GM23338 (cell line): ENCODE measurements around the gene IL1RL2. TPM values are rescaled to one million over a fixed set of nuclear protein-coding genes. Genes with fewer than 3 reads are reported as not detected.

Experiments
- ATAC-seq: fragments of 200-7000 bp; cut with Tn5 transposase; 3 replicates; pipeline ENCODE4 v1.9.1; 2020
- DNase-seq: peaks from one replicate; pipeline ENCODE4 v3.0.0-alpha.2; 2015; ENCODE audit warnings: low spot score
- H2AFZ ChIP-seq: fragments of 200-600 bp; sonication (generic); 2 replicates; pipeline ENCODE4 v1.8.0; 2016; ENCODE audit warnings: antibody characterized with exemption, mild to moderate bottlenecking, moderate library complexity
- H3F3A ChIP-seq: fragments of 200-600 bp; sonication (generic); replicated peaks from 2 replicates; pipeline ENCODE4 v1.8.0; 2017; ENCODE audit warnings: antibody characterized with exemption, mixed run types, low read depth
- H3K27ac ChIP-seq: fragments of 200-600 bp; sonication (generic); 2 replicates; pipeline ENCODE4 v1.6.1; 2016; ENCODE audit warnings: low read depth
- H3K27me3 ChIP-seq: fragments of 200-600 bp; sonication (generic); 2 replicates; pipeline ENCODE4 v1.8.0; 2016; ENCODE audit warnings: mild to moderate bottlenecking, mixed run types, moderate library complexity; ENCODE audit not compliant: insufficient read depth
- H3K36me3 ChIP-seq: fragments of 200-600 bp; sonication (generic); 2 replicates; pipeline ENCODE4 v1.8.0; 2016; ENCODE audit warnings: mild to moderate bottlenecking; ENCODE audit not compliant: insufficient read depth
- H3K4me1 ChIP-seq: fragments of 200-600 bp; sonication (generic); 2 replicates; pipeline ENCODE4 v1.8.0; 2016; ENCODE audit warnings: mild to moderate bottlenecking, moderate library complexity; ENCODE audit not compliant: insufficient read depth
- H3K4me2 ChIP-seq: fragments of 200-600 bp; sonication (generic); 2 replicates; pipeline ENCODE4 v1.7.1; 2017; ENCODE audit warnings: mixed run types
- H3K4me3 ChIP-seq: fragments of 200-600 bp; sonication (generic); 2 replicates; pipeline ENCODE4 v1.6.1; 2016; ENCODE audit warnings: mixed run types
- H3K79me2 ChIP-seq: fragments of 200-600 bp; sonication (generic); replicated peaks from 2 replicates; pipeline ENCODE4 v1.8.0; 2017; ENCODE audit warnings: mild to moderate bottlenecking; ENCODE audit not compliant: insufficient read depth
- H3K9me2 ChIP-seq: fragments of 200-600 bp; sonication (generic); 2 replicates; pipeline ENCODE4 v1.8.0; 2017; ENCODE audit not compliant: insufficient read depth
- H4K20me1 ChIP-seq: fragments of 200-600 bp; sonication (generic); replicated peaks from 2 replicates; pipeline ENCODE4 v1.8.0; 2017; ENCODE audit warnings: mild to moderate bottlenecking; ENCODE audit not compliant: insufficient read depth
- H3K27ac Mint-ChIP-seq: 2 replicates; pipeline ENCODE4 v1.8.0; 2020; ENCODE audit warnings: inconsistent platforms, mild to moderate bottlenecking, moderate library complexity, mixed read lengths
- H3K27me3 Mint-ChIP-seq: 3 replicates; pipeline ENCODE4 v1.8.0; 2022; ENCODE audit warnings: low read depth, mild to moderate bottlenecking, moderate library complexity, mixed read lengths, inconsistent platforms; ENCODE audit not compliant: insufficient read depth, poor library complexity
- H3K36me3 Mint-ChIP-seq: 3 replicates; pipeline ENCODE4 v1.8.0; 2021; ENCODE audit warnings: low read depth, mild to moderate bottlenecking, inconsistent platforms, moderate library complexity, mixed read lengths
- H3K4me1 Mint-ChIP-seq: 3 replicates; pipeline ENCODE4 v1.8.0; 2020; ENCODE audit warnings: mild to moderate bottlenecking, inconsistent platforms, mixed read lengths
- H3K4me3 Mint-ChIP-seq: 3 replicates; pipeline ENCODE4 v1.8.0; 2021; ENCODE audit warnings: moderate library complexity, mild to moderate bottlenecking, inconsistent platforms, mixed read lengths
- H3K9me3 Mint-ChIP-seq: 3 replicates; pipeline ENCODE4 v1.8.0; 2020; ENCODE audit warnings: moderate library complexity, mild to moderate bottlenecking, inconsistent platforms, mixed read lengths
- CREB1 ChIP-seq: fragments of 250-450 bp; sonication (Bioruptor Pico); IDR thresholded peaks from 2 replicates; pipeline ENCODE4 v1.5.0; 2020; ENCODE audit warnings: low read depth, mild to moderate bottlenecking, moderate library complexity
- CTCF ChIP-seq, 2 experiments: fragments of 200-600 bp in 1 of 2; sonication (generic) in 1 of 2; conservative IDR thresholded peaks; 2 replicates each; pipeline versions ENCODE4 v1.5.1 to v1.6.1; 2016 to 2017; ENCODE audit warnings: antibody characterized with exemption in 2 of 2, low read depth in 2 of 2, mild to moderate bottlenecking in 2 of 2, moderate library complexity in 1 of 2
- ETS1 ChIP-seq: IDR thresholded peaks from 2 replicates; pipeline ENCODE4 v1.6.1; 2016; ENCODE audit warnings: antibody characterized with exemption
- EZH2 ChIP-seq: fragments of 200-600 bp; sonication (generic); IDR thresholded peaks from one replicate; pipeline ENCODE4 v1.8.0; 2017; ENCODE audit warnings: antibody characterized with exemption, mild to moderate bottlenecking, low read depth; ENCODE audit not compliant: unreplicated experiment
- EZH2phosphoT487 ChIP-seq: fragments of 200-600 bp; sonication (generic); IDR thresholded peaks from one replicate; pipeline ENCODE4 v1.8.1; 2018; ENCODE audit warnings: antibody characterized with exemption; ENCODE audit not compliant: unreplicated experiment
- JUNB ChIP-seq: IDR thresholded peaks from one replicate; pipeline ENCODE4 v1.6.1; 2016; ENCODE audit warnings: antibody characterized with exemption; ENCODE audit not compliant: unreplicated experiment
- NANOG ChIP-seq: IDR thresholded peaks from 2 replicates; pipeline ENCODE4 v1.6.1; 2016; ENCODE audit warnings: antibody characterized with exemption, borderline replicate concordance
- POLR2AphosphoS5 ChIP-seq: IDR thresholded peaks from 2 replicates; pipeline ENCODE4 v1.6.1; 2016; ENCODE audit warnings: antibody characterized with exemption, low read depth
- REST ChIP-seq: IDR thresholded peaks from one replicate; pipeline ENCODE4 v1.6.1; 2018; ENCODE audit warnings: antibody characterized with exemption; ENCODE audit not compliant: unreplicated experiment
- STAT1 ChIP-seq: IDR thresholded peaks from one replicate; pipeline ENCODE4 v1.6.1; 2016; ENCODE audit warnings: antibody characterized with exemption; ENCODE audit not compliant: unreplicated experiment
- ZNF114 ChIP-seq: fragments of 250-450 bp; sonication (Bioruptor Pico); IDR thresholded peaks from 2 replicates; pipeline ENCODE4 v1.5.0; 2020; ENCODE audit warnings: mild to moderate bottlenecking, moderate library complexity
- ZNF331 ChIP-seq: fragments of 250-450 bp; sonication (Bioruptor Pico); IDR thresholded peaks from 2 replicates; pipeline ENCODE4 v1.5.0; 2020; ENCODE audit warnings: low read depth, mild to moderate bottlenecking, moderate library complexity
- ZNF462 ChIP-seq: fragments of 250-450 bp; sonication (Bioruptor Pico); IDR thresholded peaks from 2 replicates; pipeline ENCODE4 v1.5.0; 2020; ENCODE audit warnings: mild to moderate bottlenecking, moderate library complexity
- polyA plus RNA-seq: library from polyadenylated mRNA; unstranded; fragments of >200 nt; fragmentation: Nextera tagmentation; extraction: Ambion mirVana; gene quantifications from 2 replicates; pipeline ENCODE4 v1.2.1, GENCODE V29; 2016
- total RNA-seq: library from RNA; depleted of rRNA; stranded (reverse); fragments of >200 nt; shearing (Covaris generic); gene quantifications from 2 replicates; pipeline ENCODE4 v1.2.3, GENCODE V29; 2014

The IL1RL2 gene
- total and polyA plus RNA-seq, 2 experiments from 2014 or later = not detected

GRCh38 chr2:102283996-102284395 lies 97.2 kb downstream of the IL1RL2 start:
- ATAC-seq = no peak
- no peaks in the 10 kb centered on the region for H3K79me2 ChIP-seq
- H3K4me3 Mint-ChIP-seq = no peak overlapping the region
- no peak for DNase-seq
- H3K36me3 Mint-ChIP-seq = no peaks in the 10 kb centered on the region
- H3K27ac Mint-ChIP-seq = no peak overlapping the region
- no peak overlapping the region for H3K4me3 ChIP-seq
- no peaks in the 10 kb centered on the region for H3K36me3 ChIP-seq
- H3K9me3 Mint-ChIP-seq = no peaks in the 10 kb centered on the region
- H3K27ac ChIP-seq = no peak overlapping the region
- H4K20me1 ChIP-seq = no peaks in the 10 kb centered on the region
- H3K9me2 ChIP-seq = peaks cover 6% of the 10 kb centered on the region
- no peaks in the 10 kb centered on the region for H3K4me1 Mint-ChIP-seq
- no peaks in the 10 kb centered on the region for H3F3A ChIP-seq
- H3K27me3 Mint-ChIP-seq = no peaks in the 10 kb centered on the region
- H2AFZ ChIP-seq = no peak overlapping the region
- no peaks in the 10 kb centered on the region for H3K27me3 ChIP-seq
- no peak overlapping the region for H3K4me2 ChIP-seq
- H3K4me1 ChIP-seq = no peaks in the 10 kb centered on the region
- TF ChIP-seq REST (no peak), ZNF331 (CRISPR knock-in tag) (no peak), CTCF (conservative IDR thresholded peaks at IDR 0.05; ENCODE audit: low read depth in 2 of 2) (no peak), STAT1 (no peak), POLR2AphosphoS5 (no peak), ZNF462 (CRISPR knock-in tag) (no peak), ETS1 (no peak), EZH2 (no peak), CREB1 (CRISPR knock-in tag) (no peak), EZH2phosphoT487 (no peak), ZNF114 (CRISPR knock-in tag) (no peak), JUNB (no peak), NANOG (no peak)
